ENCODE data around the gene SYCP2.
A peak's percentile ranks its signal among the peaks of the same experiment; 100 is the strongest.

SYCP2 gene

DNA sequence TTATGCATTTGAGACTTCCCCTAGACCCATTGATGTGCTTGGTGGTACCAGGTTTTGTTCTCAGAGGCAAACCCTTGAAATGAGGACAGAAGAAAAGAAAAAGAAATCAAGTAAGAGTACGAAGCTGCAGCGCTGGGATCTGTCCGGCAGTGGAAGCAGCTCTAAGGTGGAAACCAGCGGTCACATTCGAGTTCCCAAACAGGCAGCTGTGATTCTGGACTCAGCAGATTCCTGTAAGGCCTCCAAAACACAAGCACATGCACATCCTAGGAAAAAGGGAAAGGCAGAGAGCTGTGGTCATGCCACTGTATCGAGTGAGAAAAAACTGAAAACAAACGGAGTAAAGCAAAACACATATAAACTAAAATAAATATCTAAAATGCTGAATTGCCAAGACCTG lies 11.3 kb upstream of the SYCP2 start:
- FAIRE-seq (no peak), DNase-seq (ENCODE audit: insufficient read length, low spot score) (no peak)

- DNase-seq (ENCODE audit: insufficient read length, low spot score) (no peak), FAIRE-seq (no peak)
Observed at GRCh38 chr20:59942245-59942644, 8.8 kb upstream of the SYCP2 start.

- FAIRE-seq: no peak
- no peak for DNase-seq (ENCODE audit: insufficient read length, low spot score)
Observed at GRCh38 chr20:59940956-59941294, 7.5 kb upstream of the SYCP2 start.

DNA sequence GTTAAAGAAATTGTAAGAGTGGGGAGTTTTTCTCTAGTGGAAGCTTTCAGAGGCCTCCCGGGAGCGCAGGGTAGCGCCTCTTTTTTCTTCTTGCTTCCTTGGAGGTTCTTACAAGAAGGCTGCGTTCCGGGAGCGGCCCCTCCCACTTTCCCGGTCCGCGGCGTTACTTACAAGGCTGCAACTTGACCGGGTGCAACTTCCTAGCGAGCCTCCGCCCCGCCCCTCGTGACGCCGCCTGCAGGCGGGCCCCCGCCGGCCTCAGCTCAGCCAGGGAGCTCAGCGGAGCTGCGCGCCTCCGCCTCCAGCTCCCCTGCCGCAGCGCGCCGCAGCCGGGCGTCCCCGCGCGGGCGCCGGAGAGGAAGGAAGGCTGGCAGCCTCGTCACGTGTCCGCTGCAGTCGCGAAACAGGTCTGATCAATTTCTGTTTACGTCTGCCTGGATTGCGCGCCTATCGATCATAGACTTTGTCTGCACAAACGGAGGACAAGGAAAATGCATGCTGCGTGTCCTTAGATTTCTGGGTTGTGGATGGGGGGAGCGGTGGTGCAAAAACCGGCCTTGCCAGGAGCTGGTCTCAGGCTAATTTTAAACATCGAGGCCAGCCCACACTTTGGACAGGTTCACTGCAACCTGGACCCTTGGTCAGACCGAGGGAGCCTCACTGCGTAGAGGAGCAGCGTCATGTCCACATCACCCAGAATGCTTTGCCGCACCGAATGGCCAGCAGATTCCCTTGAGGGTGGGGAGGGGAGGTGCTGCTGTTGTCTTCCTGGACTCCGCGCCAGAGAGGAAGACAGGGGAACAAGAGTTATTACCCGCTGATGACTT lies 6.9 kb upstream of the SYCP2 start, which contains the start of the genes FAM217B and PPP1R3D:
Gene FAM217B (plus strand): TSS at position 261 of the 827 bp plus-strand sequence. CDS start 3,555 bp downstream, outside the sequence.
Gene PPP1R3D (minus strand): TSS at position 177 of the 827 bp plus-strand sequence. CDS start 374 bp downstream, outside the sequence.
- DNase-seq (ENCODE audit: insufficient read length, low spot score) (peak; percentile 99), FAIRE-seq (peak; percentile 100)

- peak; percentile 34 for DNase-seq (ENCODE audit: insufficient read length, low spot score)
Observed at GRCh38 chr20:59939879-59940128, 6.4 kb upstream of the SYCP2 start.

GRCh38 chr20:59939052-59939878 lies 5.8 kb upstream of the SYCP2 start:
- peak; percentile 91 for FAIRE-seq

More at GRCh38 chr20:59939879-59940128, 6.4 kb upstream of the SYCP2 start:
- no peak for FAIRE-seq

DNA sequence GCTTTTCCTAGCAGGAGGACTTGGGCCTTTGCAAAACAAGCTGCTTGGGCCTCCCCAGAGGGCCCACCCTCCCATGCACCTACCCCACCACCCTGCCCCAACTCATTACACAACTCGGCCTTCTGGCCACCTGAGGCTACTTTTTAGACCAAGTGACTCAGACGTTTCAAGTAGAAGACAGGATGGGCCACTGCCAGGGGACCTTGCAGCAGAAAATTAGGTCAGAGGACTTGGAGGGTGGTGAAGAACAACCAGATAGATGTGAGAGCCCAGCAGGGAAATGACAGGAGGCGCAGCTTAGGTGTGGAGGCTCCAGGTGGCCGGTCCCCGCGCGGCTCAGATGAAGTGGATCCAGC lies 5.2 kb upstream of the SYCP2 start:
- peak; percentile 52 for FAIRE-seq
- DNase-seq (ENCODE audit: insufficient read length, low spot score): no peak

More at GRCh38 chr20:59939052-59939878, 5.8 kb upstream of the SYCP2 start:
- no peak for DNase-seq (ENCODE audit: insufficient read length, low spot score)

DNA sequence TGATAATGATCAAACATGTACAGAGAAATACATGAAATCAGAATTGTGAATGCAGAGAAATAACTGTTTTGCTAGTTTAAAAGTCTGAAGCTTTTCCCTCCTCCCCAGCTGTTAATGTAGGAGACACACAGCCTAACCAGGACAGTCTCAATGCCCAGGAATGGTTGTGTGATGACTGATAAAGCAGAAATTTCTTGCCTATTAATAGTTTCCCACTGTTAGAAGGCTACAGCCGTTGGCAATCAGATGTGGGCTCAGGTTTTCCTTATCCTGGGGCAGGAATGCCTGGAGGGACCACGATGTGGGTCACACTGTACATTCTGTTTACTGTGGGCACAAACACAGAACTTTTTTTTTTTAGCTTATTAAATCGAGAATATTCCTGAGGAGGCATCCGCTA lies 4.8 kb upstream of the SYCP2 start:
- DNase-seq (ENCODE audit: insufficient read length, low spot score): peak; percentile 45
- peak; percentile 67 for FAIRE-seq

DNA sequence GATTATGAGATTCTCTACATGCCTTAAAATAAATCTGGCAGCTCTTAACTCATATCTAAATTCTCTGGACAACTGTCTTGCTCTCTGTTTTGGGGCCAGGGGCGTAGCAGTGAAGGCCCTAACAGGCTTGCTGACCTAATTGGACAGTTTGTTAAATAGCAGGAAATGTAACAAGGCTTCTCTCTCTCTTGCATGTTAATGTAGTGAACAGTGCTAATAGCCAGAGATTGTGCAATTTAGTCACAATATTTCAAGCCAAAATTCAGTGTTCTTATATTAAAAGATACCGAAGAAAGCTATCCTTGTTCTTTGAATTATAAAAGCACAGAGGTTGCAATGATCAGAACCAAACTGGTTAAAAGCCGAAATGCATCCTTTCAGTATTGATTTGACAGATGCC lies 3.7 kb upstream of the SYCP2 start:
- no peak for FAIRE-seq
- no peak for DNase-seq (ENCODE audit: insufficient read length, low spot score)

GRCh38 chr20:59936409-59936808 lies 3.0 kb upstream of the SYCP2 start:
- FAIRE-seq (no peak), DNase-seq (ENCODE audit: insufficient read length, low spot score) (no peak)

GRCh38 chr20:59935457-59936185 lies 2.2 kb upstream of the SYCP2 start:
- peak; percentile 69 for FAIRE-seq
- DNase-seq (ENCODE audit: insufficient read length, low spot score): no peak

GRCh38 chr20:59933849-59934585 lies 580 bp upstream of the SYCP2 start:
- FAIRE-seq (peak; percentile 89), DNase-seq (ENCODE audit: insufficient read length, low spot score) (peak; percentile 96)

DNA sequence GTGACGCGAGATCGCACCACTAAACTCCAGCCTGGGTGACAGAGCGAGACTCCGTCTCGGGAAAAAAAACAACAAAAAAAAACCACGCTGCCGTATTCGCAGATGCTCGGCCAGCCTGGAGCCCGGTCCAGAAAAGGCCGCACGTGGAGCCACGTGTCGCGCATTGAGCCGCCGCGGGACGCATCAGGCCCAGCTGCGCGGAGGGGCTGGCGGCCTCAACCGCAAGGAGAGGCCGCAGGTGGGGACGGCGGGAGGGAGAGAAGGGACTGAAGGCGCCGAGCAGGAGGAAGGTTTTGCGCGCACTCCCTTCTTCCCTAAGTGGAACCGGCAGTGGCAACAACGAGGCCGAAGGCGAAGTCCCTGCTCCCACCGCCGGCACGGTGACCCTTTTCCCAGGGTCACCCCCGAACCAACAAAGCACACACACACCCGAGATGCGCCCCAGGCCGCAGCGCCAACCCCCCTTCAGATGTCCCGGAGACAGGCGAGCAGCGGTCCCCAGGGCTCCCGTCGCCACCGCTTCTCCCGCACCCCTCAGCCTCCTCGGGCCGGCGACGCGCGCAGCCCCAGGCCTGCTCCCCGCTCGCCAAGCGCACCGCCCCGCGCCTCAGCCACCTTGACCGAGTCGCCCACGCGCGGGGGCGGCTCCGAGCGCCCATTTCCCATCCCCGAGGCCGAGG lies 681 bp downstream of the SYCP2 start:
- DNase-seq (ENCODE audit: insufficient read length, low spot score) (no peak), FAIRE-seq (peak; percentile 48)

- no peak for DNase-seq (ENCODE audit: insufficient read length, low spot score)
- FAIRE-seq: peak; percentile 70
Observed at GRCh38 chr20:59931511-59932312, 1.7 kb downstream of the SYCP2 start.

DNA sequence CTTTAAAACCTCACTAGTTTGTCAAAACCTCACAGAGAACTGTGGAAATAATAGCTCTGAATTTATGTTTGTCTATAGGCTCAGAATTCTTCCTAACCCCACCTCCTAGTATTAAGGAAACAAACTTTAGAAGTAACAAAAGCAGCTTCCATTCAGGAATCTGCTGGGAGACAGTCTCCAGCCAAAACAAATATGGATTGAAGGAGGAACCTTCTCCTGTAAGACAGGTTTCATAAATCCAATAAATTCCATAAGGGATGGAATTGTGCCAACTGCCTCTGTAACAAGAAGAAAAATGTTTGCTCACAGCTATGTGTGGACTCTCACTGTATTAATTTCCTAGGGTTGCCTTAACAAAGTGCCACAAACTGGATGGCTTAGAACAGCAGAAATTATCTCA lies 7.5 kb downstream of the SYCP2 start:
- FAIRE-seq: no peak
- no peak for DNase-seq (ENCODE audit: insufficient read length, low spot score)

- DNase-seq (ENCODE audit: insufficient read length, low spot score) (no peak), FAIRE-seq (peak; percentile 80)
Observed at GRCh38 chr20:59925359-59925758, 8.1 kb downstream of the SYCP2 start.

DNA sequence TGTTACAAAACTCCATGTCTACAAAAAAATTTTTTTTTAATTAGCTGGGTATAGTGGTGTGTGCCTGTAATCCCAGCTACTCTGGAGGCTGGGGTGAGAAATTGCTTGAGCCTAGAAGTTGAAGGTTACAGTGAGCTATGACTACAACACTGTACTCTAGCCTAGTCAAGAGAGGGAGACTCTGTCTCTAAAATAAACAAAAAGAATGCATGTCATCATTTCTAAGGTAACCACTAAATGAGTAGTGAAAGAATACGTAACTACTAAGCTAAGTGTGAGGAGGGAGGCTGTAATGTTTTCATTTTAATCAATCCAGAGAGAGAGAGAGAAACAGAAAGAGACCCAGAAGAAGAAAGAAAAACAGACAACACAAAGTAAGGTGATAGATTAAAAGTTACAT lies 9.9 kb downstream of the SYCP2 start:
- DNase-seq (ENCODE audit: insufficient read length, low spot score): no peak
- FAIRE-seq: no peak

DNA sequence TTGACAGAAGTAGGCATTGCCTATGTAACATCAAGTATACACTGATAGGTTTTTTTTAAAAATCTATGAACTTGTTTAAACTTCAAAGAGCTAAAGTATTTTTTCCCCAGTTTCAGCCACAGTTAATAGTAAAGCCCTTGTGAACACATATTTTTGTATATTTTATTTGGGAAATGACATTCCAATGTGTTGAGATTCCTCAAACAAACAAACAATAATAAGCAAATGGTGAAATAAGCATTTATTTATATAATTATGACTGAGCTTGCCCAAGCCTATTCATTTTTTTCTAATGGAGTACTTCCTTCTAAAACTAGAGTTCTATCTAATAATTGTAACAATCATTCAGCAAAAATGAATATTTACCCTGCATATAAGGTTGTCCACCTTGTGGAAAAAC lies 12.5 kb downstream of the SYCP2 start:
- no peak for DNase-seq (ENCODE audit: insufficient read length, low spot score)
- FAIRE-seq: no peak

- DNase-seq (ENCODE audit: insufficient read length, low spot score) (no peak), FAIRE-seq (peak; percentile 58)
Observed at GRCh38 chr20:59912609-59913008, 20.8 kb downstream of the SYCP2 start.

All from HTR-8/SVneo (cell line).